ENCODE measurements around the gene ANGPT4.
"Not testable (repeated sequence)": the region's sequence is repeated elsewhere in the genome, so short reads cannot be mapped to it uniquely, and the experiment has no call there.

ANGPT4 gene

GRCh38 chr20:872855-873520 lies 43.1 kb downstream of the ANGPT4 start:
- no peak for DNase-seq

GRCh38 chr20:871948-872347 lies 44.2 kb downstream of the ANGPT4 start:
- DNase-seq: no peak

GRCh38 chr20:871436-871835 lies 44.7 kb downstream of the ANGPT4 start:
- DNase-seq: no peak

- no peak for DNase-seq
Measured at GRCh38 chr20:870758-871157, 45.4 kb downstream of the ANGPT4 start.

DNA sequence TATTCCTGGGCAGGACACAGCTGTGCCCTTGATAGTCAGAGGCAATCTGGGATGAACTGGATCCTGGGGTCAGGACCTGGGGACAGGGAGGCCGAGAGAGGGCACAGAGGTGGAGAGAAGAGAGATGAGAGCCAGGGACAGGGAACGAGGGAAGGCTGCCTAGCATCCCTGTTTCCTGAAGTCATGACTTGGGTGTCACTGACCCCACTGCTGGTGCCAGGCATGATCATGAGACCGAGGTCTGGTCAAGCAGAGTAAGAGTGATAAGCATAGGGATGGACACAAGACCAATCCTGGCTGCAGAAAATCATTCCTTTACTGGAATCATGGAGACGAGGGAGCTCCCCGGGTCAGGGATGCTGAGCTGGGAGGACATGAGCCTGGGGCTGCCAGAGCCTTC lies 46.5 kb downstream of the ANGPT4 start:
- no peak for DNase-seq

DNA sequence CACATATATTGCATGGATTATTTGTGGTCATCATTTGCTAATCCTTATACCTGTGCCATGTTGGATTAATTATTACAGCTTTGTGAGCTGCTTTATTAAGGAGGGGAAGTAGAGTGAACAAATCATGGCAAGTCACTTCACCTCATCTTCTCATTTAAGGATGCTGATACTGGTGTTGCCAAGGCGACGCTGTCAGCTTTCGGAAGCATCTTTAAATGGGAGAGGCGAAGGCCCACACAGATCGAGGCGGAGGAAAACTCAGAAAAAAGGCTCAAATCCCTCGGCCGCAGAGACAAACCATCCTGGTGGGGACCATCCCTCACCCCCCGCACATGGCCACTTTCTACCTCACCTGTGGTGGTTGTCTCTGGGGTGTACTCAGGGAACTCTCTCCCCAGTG lies 47.9 kb downstream of the ANGPT4 start:
- no peak for DNase-seq

DNA sequence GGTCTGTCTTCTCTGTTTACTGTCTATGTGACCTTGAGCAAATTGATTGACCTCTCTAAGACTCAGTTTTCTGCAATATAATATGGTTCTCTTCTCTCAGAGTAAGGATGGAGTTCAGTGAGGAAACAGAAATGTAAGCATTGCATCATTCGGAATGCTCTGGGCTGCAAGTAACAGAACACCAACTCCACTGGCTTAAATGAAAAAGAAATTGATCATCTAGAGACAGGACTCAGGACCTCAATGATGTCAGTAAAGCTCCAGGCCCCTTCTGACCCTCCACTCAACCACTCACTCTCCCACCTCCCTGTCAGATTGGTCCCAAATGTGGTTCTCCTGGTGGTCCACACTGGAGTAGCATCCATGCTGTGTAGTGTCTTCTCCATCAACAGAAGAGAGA lies 50.7 kb downstream of the ANGPT4 start:
- DNase-seq: no peak

DNA sequence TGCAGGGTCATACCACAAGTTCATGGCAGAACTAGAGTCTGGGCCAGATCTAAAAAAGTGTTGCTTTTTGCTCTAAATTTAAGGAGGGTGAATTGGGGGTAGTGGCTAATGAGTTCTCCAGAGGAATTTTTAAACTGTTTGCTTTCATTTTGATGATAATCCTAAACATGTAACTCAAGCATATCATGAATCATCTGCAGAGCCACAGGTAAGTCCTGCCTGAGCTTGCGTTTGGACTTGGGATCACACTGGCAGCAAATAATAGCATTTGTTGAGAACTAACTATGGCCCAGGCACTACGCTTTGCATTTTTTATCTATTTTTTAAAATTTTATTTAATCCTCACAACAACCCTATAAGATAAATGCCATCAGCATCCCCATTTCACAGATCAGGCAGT lies 55.2 kb downstream of the ANGPT4 start:
- no peak for DNase-seq

DNA sequence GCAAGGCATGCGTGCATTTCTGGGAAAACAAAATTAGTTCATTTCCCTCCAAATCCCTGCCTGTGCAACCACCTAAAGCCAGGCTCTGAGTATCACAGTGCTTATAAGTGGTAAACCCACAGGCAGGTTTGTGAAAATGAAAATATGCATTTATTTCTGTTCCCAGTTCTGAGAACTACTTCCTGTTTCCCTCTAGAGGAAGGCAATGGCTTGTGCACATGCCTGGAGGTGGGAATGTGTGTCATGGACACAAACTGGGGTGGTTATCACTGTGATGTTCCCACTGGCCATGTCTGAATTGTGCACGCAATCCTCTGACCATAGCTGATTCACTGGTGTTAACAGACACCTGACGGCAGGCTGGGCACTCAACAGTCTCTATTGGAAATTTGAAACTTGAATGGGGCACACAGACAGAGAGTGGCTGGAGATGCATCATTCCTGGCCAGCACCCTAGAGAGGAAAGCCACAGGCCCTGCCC lies 56.3 kb downstream of the ANGPT4 start:
- DNase-seq: no peak

- no peak for DNase-seq
Measured at GRCh38 chr20:858011-858410, 58.1 kb downstream of the ANGPT4 start.

GRCh38 chr20:856361-856775 lies 59.8 kb downstream of the ANGPT4 start:
- peak; percentile 93 for DNase-seq

GRCh38 chr20:855466-856360 lies 60.4 kb downstream of the ANGPT4 start:
- no peak for DNase-seq

DNA sequence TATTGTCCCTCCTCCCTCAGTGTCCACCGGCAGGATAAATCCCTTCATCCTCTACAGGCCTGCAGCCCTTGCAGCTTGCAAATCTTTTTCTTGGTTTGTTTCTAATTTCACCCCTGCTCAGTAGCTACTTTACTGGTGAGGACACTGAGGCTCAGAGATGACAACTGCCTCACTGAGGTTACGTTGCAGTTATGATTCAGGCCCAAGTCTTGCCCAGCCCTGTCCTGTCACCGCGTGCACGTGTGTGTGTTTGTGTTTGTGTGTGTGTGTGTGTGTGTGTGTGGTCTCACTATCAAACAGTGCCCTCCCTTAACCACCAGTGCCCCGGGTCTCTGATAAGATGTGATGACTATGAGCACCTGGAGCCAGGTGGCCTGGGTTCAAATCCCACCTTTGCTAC lies 61.5 kb downstream of the ANGPT4 start:
- no peak for DNase-seq

DNA sequence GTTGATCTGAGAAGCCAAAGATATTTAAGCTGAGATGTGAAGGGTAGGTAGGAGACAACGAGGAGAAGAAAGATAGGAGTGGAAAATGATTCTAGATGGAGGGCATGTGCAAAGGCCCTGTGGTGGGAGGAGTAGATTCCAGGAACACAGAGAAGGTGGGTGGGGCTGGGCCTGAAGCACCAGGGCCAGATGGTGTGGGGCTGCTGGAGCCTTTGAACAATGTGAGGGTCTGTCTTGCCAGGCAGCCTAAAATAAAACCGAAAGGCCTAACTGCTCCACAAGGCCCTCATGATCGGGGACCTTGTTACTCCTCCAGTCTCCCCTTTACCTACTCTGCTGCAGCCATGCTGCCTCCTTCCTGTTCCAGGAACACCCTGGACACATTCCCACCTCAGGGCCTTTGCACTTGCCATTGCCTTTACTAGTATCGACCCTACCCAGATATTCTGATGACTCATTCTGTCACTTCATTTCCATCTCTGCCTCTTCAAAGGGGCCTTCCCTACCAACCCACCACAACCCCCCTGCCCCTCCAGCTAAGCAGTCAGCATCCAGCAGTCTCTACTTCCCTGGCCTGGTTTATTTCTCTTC lies 62.6 kb downstream of the ANGPT4 start:
- DNase-seq: no peak

- not testable (repeated sequence) for DNase-seq
Measured at GRCh38 chr20:848731-849130, 67.4 kb downstream of the ANGPT4 start.

DNA sequence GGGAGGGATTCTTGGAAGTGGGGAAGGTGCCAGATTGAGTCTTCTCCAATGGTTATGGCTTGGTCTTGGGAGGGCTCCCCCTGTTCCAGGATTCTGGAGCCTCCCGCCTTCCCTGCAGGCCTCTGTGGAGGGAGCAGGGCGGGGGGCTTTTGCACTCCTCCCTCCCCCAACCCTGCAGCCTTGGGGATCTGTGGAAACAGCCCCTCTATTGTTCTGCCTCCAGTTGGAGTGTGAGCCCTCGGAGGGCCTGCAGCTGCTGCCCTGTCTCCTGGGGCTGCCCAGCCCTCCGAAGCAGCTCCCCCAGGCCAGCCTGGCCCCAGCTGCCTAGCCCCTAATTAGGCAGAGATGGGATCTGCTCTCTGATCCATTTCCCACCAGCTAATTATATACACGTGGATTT lies 67.9 kb downstream of the ANGPT4 start:
- no peak for DNase-seq

- DNase-seq: no peak
Measured at GRCh38 chr20:846894-847278, 69.2 kb downstream of the ANGPT4 start.

DNA sequence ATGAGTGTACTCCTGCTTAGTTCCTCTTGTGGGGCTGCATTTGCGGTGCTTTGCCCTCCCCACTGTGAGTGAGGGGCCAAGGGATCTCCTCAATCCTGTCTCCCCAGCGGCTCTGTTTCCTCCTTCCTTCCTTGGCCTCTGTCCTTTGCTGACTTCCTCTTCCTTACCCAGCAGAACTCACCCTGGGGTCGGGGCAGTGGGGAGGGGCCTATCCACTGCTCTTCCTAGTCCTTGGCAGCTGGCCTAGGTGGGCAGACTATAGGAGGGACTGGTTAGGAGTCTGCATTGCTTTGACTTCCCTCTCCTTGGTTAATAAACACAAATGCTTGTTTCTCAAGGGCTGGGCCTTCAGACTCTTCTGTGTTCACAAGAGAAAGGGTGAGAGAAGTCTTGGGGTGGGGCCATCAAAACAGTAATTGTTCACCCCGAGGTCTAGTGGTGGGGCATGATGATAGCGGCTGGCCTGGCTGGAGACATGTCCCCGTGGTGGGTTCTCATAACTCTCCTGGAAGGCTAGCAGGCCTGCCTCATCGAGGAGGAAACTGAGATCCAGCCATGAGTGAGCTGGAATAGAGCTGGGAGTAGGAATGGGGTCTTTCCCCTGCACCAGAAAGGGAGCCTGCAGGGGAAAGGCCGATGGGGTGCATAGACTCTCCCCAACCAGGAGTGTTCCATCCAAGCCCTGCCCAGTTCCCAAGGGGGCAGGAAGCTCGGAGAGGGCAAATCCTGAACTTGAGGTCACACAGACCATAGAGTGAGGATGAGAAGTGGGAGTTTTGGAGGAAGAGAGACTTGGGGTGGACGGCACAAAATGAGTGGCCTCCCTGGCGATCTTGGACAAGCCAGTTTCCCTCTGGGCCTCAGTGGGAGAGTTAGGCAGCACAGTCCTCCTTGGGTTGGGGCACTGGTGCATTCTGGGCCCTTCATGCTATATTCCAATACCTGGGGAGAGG lies 69.9 kb downstream of the ANGPT4 start:
- DNase-seq: no peak

DNA sequence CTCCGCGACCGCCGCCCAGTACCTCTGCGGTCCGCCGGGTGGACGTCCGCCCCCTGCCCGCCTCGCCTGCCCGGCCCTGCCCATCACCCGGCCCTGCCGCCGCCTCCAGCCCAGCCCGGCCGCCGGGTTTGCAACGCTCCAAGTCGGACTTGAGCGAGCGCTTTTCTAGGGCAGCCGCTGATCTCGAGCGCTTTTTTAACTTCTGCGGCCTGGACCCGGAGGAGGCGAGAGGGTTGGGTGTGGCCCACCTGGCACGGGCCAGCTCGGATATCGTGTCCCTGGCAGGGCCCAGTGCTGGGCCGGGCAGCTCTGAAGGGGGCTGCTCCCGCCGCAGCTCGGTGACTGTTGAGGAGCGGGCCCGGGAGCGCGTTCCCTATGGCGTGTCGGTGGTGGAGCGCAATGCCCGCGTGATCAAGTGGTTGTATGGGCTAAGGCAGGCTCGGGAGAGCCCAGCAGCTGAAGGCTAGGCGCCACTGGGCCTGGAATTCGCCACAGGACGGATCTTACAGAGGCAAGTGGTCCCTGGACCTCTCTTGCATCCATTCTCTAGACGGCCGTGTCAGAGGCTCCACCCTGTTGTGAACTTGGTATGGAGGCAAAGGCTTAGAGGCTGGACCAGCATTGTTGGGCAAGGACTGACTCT lies 70.8 kb downstream of the ANGPT4 start:
- DNase-seq: no peak

DNA sequence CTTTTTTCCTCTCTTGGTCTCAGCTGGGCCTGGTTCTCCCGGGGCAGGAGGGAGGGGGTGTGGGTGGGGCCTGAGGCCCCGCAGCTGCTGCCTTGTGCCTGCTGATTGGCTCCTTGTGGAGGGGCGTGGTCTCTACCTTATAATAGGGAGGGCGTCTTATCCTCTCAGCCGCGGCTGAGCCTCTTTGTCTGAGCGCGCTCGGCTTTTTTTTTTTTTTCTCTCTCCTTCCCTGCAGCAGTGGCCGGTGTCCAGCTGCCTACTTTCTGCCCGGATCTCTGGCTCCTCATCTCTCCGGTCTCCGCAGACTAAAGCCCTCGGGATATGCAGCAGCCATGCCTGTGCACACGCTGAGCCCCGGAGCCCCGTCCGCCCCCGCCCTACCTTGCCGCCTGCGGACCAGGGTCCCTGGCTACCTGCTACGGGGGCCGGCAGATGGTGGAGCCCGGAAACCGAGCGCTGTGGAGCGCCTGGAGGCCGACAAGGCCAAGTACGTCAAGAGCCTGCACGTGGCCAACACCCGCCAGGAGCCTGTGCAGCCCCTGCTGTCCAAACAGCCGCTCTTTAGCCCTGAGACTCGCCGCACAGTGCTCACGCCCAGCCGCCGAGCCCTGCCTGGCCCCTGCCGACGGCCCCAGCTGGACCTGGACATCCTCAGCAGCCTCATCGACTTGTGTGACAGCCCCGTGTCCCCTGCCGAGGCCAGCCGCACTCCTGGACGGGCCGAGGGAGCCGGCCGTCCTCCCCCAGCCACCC lies 71.5 kb downstream of the ANGPT4 start:
- DNase-seq: peak in 1 of 2 experiments; percentile 21

- DNase-seq: no peak
Measured at GRCh38 chr20:843912-844311, 72.2 kb downstream of the ANGPT4 start.

Data from SW 1271 (cell line).